HepG2 (cell line): ENCODE data around the gene TGM4.

Experiments used
- HDAC2 ChIP-seq: sonication (generic); formaldehyde crosslinking; IDR thresholded peaks from 2 replicates; pipeline ENCODE4 v1.4.0; 2020; ENCODE audit warnings: missing genetic modification reagents
- SETDB1 ChIP-seq: sonication (generic); formaldehyde crosslinking; IDR thresholded peaks from 2 replicates; pipeline ENCODE4 v1.5.1; 2020; ENCODE audit warnings: missing genetic modification reagents, mild to moderate bottlenecking, borderline replicate concordance
- SMAD1 ChIP-seq: sonication (generic); formaldehyde crosslinking; IDR thresholded peaks from 2 replicates; pipeline ENCODE4 v1.4.0; 2020; ENCODE audit warnings: missing genetic modification reagents, low read depth, mild to moderate bottlenecking, borderline replicate concordance
- ZFP1 ChIP-seq: IDR thresholded peaks from 2 replicates; pipeline ENCODE4 v1.6.1; 2016
- ZNF296 ChIP-seq: sonication (generic); formaldehyde crosslinking; conservative IDR thresholded peaks from 2 replicates; pipeline ENCODE4 v1.5.0; 2020; ENCODE audit warnings: mild to moderate bottlenecking, missing genetic modification reagents
- TF ChIP-seq, protein P1 (sequence below): sonication (generic); formaldehyde crosslinking; IDR thresholded peaks from 2 replicates; pipeline ENCODE4 v1.5.0; 2020; ENCODE audit warnings: mild to moderate bottlenecking, missing genetic modification reagents, moderate library complexity

DNA sequence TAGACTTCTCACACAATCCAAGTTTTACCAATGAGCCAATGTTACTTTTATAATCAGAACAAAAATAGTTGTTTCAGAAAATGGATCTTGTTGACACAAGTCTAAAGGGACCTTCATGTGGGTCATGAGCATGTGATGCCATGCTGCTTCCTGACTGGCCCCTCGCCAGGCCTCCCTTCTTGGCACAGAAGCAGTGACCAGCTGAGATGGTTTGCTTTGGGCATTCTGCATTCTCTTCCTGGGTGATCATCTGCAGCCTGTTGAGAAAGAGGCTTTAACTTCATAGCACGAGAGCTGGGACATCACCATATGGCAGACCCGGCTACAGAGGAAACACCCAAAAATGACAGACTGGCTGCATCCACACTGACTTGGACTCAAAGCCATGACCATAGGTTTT, 45.7 kb downstream of the TGM4 start:
- TF ChIP-seq SMAD1 (no peak), HDAC2 (CRISPR knock-in tag) (no peak), ZFP1 (CRISPR knock-in tag) (no peak), SETDB1 (CRISPR knock-in tag) (no peak), ZNF296 (CRISPR knock-in tag) (no peak)
- TF ChIP-seq, protein P1, sequence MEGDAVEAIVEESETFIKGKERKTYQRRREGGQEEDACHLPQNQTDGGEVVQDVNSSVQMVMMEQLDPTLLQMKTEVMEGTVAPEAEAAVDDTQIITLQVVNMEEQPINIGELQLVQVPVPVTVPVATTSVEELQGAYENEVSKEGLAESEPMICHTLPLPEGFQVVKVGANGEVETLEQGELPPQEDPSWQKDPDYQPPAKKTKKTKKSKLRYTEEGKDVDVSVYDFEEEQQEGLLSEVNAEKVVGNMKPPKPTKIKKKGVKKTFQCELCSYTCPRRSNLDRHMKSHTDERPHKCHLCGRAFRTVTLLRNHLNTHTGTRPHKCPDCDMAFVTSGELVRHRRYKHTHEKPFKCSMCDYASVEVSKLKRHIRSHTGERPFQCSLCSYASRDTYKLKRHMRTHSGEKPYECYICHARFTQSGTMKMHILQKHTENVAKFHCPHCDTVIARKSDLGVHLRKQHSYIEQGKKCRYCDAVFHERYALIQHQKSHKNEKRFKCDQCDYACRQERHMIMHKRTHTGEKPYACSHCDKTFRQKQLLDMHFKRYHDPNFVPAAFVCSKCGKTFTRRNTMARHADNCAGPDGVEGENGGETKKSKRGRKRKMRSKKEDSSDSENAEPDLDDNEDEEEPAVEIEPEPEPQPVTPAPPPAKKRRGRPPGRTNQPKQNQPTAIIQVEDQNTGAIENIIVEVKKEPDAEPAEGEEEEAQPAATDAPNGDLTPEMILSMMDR (CRISPR knock-in tag) = no peak
